HG02943 (cell line): Measurements from ENCODE around the gene ZNF837.

Experiments
- ATAC-seq: cut with Tn5 transposase; IDR thresholded peaks from one replicate; pipeline ENCODE4 v1.9.1; 2021; ENCODE audit warnings: mild to moderate bottlenecking, low read depth, moderate library complexity; ENCODE audit not compliant: unreplicated experiment

Gene ZNF837

GRCh38 chr19:58374200-58374599 lies 6.6 kb downstream of the ZNF837 start:
- ATAC-seq = no peak

- no peak for ATAC-seq
These were observed 8.3 kb downstream of the ZNF837 start for GRCh38 chr19:58372311-58373133.

GRCh38 chr19:58368561-58369360 lies 12.1 kb downstream of the ZNF837 start:
- no peak for ATAC-seq

- no peak for ATAC-seq
These were observed 13.0 kb downstream of the ZNF837 start for GRCh38 chr19:58367698-58368454.

- no peak for ATAC-seq
These were observed 14.0 kb downstream of the ZNF837 start for GRCh38 chr19:58366585-58367430.

GRCh38 chr19:58364146-58364545 lies 16.7 kb downstream of the ZNF837 start:
- ATAC-seq = no peak

GRCh38 chr19:58362272-58362994 lies 18.4 kb downstream of the ZNF837 start, which contains the start of gene ZNF497:
TSS of gene ZNF497 (minus strand) at chr19:58362751. CDS start at chr19:58357635, 5,116 bp downstream.
- peak; percentile 85 for ATAC-seq

- ATAC-seq = peak; percentile 14
These were observed 18.9 kb downstream of the ZNF837 start for GRCh38 chr19:58361900-58362271.

- ATAC-seq = no peak
These were observed 23.2 kb downstream of the ZNF837 start for GRCh38 chr19:58357481-58358145.

GRCh38 chr19:58356766-58357480 lies 23.9 kb downstream of the ZNF837 start:
- ATAC-seq = no peak

- ATAC-seq = no peak
These were observed 24.7 kb downstream of the ZNF837 start for GRCh38 chr19:58355908-58356765.

GRCh38 chr19:58355215-58355796 lies 25.5 kb downstream of the ZNF837 start:
- no peak for ATAC-seq

- ATAC-seq = no peak
These were observed 26.3 kb downstream of the ZNF837 start for GRCh38 chr19:58354478-58355030.

- no peak for ATAC-seq
These were observed 26.9 kb downstream of the ZNF837 start for GRCh38 chr19:58353717-58354477.

- no peak for ATAC-seq
These were observed 27.8 kb downstream of the ZNF837 start, which contains the start of gene A1BG for GRCh38 chr19:58352760-58353671. TSS of gene A1BG (minus strand) at chr19:58353492. CDS start at chr19:58353437, 55 bp downstream.
